ENCODE measurements around the gene BNIP3.
"Not testable (repeated sequence)": the region's sequence is repeated elsewhere in the genome, so short reads cannot be mapped to it uniquely, and the experiment has no call there.

Gene BNIP3

DNA sequence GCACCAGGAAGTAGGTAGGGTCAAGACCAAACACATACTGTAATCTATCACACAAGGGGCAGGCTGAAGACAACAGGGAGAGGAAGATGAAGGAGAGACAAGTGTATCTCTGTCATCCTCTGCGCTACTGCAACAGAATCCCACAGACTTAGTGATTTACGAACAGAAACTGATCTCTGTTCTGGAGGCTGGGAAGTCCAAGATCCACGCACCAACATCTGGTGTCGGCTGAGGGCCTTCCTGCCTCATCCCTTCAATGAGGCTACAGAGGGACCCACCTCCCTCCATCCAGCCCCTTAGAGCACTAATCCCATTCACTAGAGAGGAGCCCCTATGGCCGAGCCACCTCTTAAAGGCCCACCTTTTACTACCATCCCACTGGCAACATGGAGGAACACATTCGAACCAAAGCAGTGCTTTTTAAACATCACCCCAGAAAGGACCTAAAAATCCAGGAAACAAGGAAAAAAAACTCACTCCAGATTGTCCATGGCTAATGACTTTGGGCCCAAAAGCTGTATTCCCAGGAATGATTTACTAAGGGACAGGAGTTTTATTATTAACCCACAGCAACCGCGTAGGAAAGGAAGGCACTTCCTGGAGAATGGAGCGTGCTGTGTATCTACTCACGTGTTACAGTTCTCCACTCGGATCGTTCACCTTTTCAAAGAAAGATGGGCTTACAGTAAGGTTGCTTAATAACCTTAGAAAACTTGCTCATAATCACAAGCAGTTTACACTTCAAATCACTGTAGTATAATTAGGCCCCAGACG lies 4.2 kb downstream of the BNIP3 start:
- no peak for DNase-seq

- DNase-seq, result no peak
These were observed 5.9 kb downstream of the BNIP3 start for GRCh38 chr10:131975796-131976195.

DNA sequence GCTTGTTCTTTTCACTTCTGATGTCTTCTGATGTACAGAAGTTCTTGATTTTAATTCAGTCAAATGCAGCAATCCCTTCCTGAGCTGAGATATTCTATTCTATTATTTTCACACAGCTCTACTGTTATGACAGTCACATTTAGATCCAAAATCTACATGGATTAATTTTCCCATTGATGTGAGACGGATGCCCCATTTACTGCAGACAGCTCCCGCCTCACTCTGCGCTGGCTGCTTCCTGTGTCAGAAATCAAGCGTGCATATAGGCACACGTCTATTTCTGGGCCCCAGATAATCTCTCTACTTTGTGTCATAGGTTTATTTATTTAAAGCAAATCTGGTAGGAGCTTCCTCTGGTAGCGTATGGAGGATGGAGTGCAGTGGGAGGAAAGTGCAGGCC lies 6.7 kb downstream of the BNIP3 start:
- no peak for DNase-seq

- DNase-seq, result no peak
These were observed 7.5 kb downstream of the BNIP3 start for GRCh38 chr10:131974034-131974817.

- no peak for DNase-seq
These were observed 8.4 kb downstream of the BNIP3 start for GRCh38 chr10:131973160-131973951.

GRCh38 chr10:131972474-131973071 lies 9.2 kb downstream of the BNIP3 start:
- DNase-seq, result no peak

GRCh38 chr10:131971591-131971990 lies 10.1 kb downstream of the BNIP3 start:
- no peak for DNase-seq

DNA sequence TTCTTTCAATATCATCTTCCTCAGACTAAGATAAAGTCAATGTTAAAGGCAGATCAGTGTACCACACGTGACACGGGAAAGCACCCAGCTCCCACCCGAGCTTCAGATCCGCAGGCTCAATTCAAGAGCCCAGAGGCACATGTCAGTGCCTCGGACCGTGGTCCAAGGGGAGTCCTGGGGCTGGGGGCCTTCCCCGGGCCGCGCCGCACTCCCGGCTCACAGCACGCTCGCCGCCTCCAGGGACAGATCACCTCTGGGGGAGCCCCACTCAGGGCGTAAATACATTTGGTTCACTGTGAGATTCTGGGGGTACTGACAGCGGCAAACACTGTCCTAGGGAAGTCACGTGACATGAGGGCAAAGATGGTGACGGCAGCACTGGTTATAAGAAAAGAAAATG lies 10.8 kb downstream of the BNIP3 start:
- no peak for DNase-seq

DNA sequence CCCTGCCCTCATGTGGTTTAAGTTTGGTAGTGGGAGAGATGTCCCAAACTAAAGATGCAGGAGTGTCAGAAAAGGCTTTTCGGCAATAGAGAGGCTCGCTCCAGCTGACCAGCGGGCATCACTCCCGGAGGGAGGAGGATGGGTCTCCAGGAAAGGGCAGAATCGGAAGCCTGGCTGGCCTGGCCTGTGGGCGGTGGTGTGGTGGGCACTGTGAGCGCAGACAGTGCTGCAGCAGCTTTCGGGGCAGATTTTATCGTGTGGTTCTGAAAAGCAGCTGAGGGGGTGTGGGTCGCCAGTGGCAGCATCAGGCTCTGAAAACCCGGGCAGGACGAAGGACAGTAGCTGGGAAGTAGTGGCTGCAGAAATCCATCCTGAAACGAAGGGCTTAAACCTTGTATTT lies 12.8 kb downstream of the BNIP3 start:
- DNase-seq, result no peak

DNA sequence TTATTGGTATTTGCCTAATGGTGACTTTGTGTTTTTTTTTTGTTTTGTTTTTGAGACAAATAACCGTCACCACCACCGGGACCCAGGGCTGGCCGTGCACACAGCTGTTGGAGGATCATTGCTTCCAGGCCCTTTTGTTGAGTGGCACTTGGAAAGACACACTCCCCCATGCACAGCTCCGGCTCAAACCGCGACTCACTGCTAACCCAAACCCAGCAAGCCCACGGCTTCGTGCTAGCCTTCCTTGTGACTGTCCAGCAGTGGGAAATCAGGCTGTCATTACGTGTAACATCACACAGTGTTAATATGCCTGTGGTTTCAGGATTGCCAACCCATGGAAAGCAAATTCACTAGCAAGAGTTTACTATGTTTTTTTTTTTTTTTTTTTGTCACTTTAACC lies 17.4 kb downstream of the BNIP3 start:
- DNase-seq, result no peak

GRCh38 chr10:131963811-131964210 lies 17.9 kb downstream of the BNIP3 start:
- no peak for DNase-seq

- DNase-seq, result no peak
These were observed 18.4 kb downstream of the BNIP3 start for GRCh38 chr10:131963350-131963749.

DNA sequence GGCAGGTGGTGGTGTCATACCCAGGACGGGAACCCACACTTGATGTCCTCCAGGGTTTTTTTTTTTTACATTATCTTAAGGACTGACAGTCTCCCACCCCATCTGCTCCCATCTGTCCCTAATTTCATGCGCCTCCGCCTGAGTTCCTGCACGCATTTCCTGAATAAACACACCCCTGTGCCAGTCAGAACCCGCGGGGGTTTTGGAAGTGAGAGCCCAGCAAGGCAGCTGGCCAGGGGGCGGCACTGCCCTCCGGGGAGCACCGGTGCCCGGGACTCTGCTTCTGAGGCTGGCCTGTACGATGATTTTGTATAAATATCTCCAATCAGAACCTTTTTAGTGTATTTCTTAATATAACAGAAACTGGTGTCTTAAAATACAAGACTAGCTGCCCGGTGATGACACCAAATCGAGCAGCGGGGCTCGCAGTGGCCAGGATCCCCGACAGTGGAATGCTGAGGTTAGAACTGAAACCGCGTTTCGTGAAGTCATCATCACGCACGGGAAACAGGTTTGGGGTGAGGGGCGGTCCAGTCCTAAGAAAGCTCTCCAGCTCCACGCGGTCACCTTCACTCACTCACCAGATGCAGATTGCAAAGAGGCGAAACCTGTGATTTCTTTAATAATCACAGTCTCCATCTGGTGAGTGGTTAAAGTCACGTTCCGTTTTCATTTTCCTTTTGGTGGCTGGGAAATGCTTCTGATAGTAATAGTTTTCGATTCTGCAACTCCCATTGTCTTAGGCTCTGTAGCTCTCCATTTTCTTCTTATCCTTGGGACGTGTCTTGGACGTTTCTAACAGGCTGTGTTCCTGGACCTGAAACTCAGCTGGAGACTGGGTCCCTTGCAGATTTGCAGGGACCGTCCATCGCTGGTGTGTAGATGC lies 19.7 kb downstream of the BNIP3 start:
- no peak for DNase-seq

GRCh38 chr10:131961047-131961776 lies 20.5 kb downstream of the BNIP3 start:
- no peak for DNase-seq

- no peak for DNase-seq
These were observed 21.1 kb downstream of the BNIP3 start for GRCh38 chr10:131960631-131961046.

- DNase-seq, result no peak
These were observed 21.9 kb downstream of the BNIP3 start for GRCh38 chr10:131959841-131960240.

DNA sequence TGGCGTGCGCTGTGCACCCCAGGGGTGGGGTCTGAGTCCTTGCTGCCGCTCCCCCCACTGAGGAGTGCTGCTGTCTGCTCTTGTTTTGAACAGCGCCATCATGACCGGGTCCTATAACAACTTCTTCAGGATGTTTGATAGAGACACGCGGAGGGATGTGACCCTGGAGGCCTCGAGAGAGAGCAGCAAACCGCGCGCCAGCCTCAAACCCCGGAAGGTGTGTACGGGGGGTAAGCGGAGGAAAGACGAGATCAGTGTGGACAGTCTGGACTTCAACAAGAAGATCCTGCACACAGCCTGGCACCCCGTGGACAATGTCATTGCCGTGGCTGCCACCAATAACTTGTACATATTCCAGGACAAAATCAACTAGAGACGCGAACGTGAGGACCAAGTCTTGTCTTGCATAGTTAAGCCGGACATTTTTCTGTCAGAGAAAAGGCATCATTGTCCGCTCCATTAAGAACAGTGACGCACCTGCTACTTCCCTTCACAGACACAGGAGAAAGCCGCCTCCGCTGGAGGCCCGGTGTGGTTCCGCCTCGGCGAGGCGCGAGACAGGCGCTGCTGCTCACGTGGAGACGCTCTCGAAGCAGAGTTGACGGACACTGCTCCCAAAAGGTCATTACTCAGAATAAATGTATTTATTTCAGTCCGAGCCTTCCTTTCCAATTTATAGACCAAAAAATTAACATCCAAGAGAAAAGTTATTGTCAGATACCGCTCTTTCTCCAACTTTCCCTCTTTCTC lies 26.0 kb downstream of the BNIP3 start:
- no peak for DNase-seq

- DNase-seq, result no peak
These were observed 27.3 kb downstream of the BNIP3 start for GRCh38 chr10:131954356-131954965.

- DNase-seq, result not testable (repeated sequence)
These were observed 31.8 kb downstream of the BNIP3 start for GRCh38 chr10:131949908-131950307.

All from activated CD4-positive, alpha-beta T cell treated with anti-CD3 and anti-CD28 coated beads for 1 hour (primary cell).